K562 (cell line): ENCODE data around the gene SLC22A23. TPM values are rescaled to one million over a fixed set of nuclear protein-coding genes. Genes with fewer than 3 reads are reported as not detected.

Source experiments
- ARID1B ChIP-seq: fragments of 450-650 bp; IDR thresholded peaks from 2 replicates; pipeline ENCODE4 v1.6.1; 2016; ENCODE audit warnings: antibody characterized with exemption, mild to moderate bottlenecking, inconsistent platforms
- ARID2 ChIP-seq: fragments of 450-650 bp; IDR thresholded peaks from 2 replicates; pipeline ENCODE4 v1.6.1; 2017; ENCODE audit warnings: antibody characterized with exemption, mild to moderate bottlenecking
- CAMTA2 ChIP-seq: fragments of 250-450 bp; sonication (Bioruptor Pico); conservative IDR thresholded peaks from 2 replicates; pipeline ENCODE4 v1.5.1; 2022
- CBX8 ChIP-seq: fragments of 200-600 bp; sonication (generic); IDR thresholded peaks from 2 replicates; pipeline ENCODE4 v1.6.1; 2012; ENCODE audit warnings: borderline replicate concordance, mixed run types, low read depth, mild to moderate bottlenecking, moderate library complexity, mixed read lengths, low read length, control low read depth, inconsistent platforms; ENCODE audit not compliant: poor library complexity, severe bottlenecking; ENCODE audit errors: extremely low read depth
- ETV5 ChIP-seq: sonication (generic); formaldehyde crosslinking; IDR thresholded peaks from 2 replicates; pipeline ENCODE4 v1.4.0; 2020; ENCODE audit warnings: low read depth, mild to moderate bottlenecking, missing genetic modification reagents
- HEY1 ChIP-seq: fragments of 250-450 bp; sonication (Bioruptor Pico); IDR thresholded peaks from 2 replicates; pipeline ENCODE4 v1.5.0; 2020; ENCODE audit warnings: mild to moderate bottlenecking, moderate library complexity, borderline replicate concordance
- MYBL2 ChIP-seq, 2 experiments: fragments of 450-650 bp in 1 of 2; sonication (generic) in 1 of 2; formaldehyde crosslinking in 1 of 2; IDR thresholded peaks; 2 replicates each; pipeline versions ENCODE4 v1.6.1 to v1.8.1; 2017 to 2022; ENCODE audit warnings: borderline replicate concordance in 1 of 2, inconsistent platforms in 1 of 2, low read depth in 1 of 2, mild to moderate bottlenecking in 1 of 2, missing genetic modification reagents in 1 of 2, moderate library complexity in 1 of 2
- POLR2AphosphoS5 ChIP-seq: IDR thresholded peaks from 2 replicates; pipeline ENCODE4 v1.6.1; 2011; ENCODE audit warnings: mild to moderate bottlenecking, low read depth, low read length, moderate library complexity; ENCODE audit not compliant: control insufficient read depth, insufficient read depth
- POLR2H ChIP-seq: IDR thresholded peaks from 2 replicates; pipeline ENCODE4 v1.6.1; 2016; ENCODE audit warnings: missing genetic modification characterization, low read depth, mild to moderate bottlenecking, control low read depth, missing compliant biosample characterization, moderate library complexity
- RBM22 ChIP-seq: fragments of 200-400 bp; formaldehyde crosslinking; IDR thresholded peaks from 2 replicates; pipeline ENCODE4 v1.6.1; 2018; ENCODE audit warnings: low read length, low read depth; ENCODE audit not compliant: poor library complexity, severe bottlenecking
- TBL1XR1 ChIP-seq, 2 experiments: IDR thresholded peaks; 2 replicates each; pipeline ENCODE4 v1.6.1; 2012; ENCODE audit warnings: improper control_type of control experiment in 2 of 2, low read length in 2 of 2, mild to moderate bottlenecking in 1 of 2
- TCF7L2 ChIP-seq: fragments of 150-350 bp; IDR thresholded peaks from 2 replicates; pipeline ENCODE4 v1.6.1; 2016; ENCODE audit warnings: low read depth, mild to moderate bottlenecking, low read length, moderate library complexity
- ZC3H11A ChIP-seq: IDR thresholded peaks from 2 replicates; pipeline ENCODE4 v1.6.1; 2012; ENCODE audit warnings: low read depth, low read length, improper control_type of control experiment
- ZNF224 ChIP-seq: sonication (generic); formaldehyde crosslinking; IDR thresholded peaks from 2 replicates; pipeline ENCODE4 v1.8.0; 2022; ENCODE audit warnings: mild to moderate bottlenecking, missing genetic modification reagents
- ZNF407 ChIP-seq: fragments of 450-650 bp; IDR thresholded peaks from 2 replicates; pipeline ENCODE4 v1.6.1; 2016; ENCODE audit warnings: low read depth
- ZNF408 ChIP-seq: fragments of 250-450 bp; sonication (Bioruptor Pico); IDR thresholded peaks from 2 replicates; pipeline ENCODE4 v1.4.0; 2020; ENCODE audit warnings: low read depth, mild to moderate bottlenecking, moderate library complexity
- ZNF699 ChIP-seq: fragments of 250-450 bp; sonication (Bioruptor Pico); IDR thresholded peaks from 2 replicates; pipeline ENCODE4 v1.8.0; 2021; ENCODE audit warnings: mild to moderate bottlenecking, moderate library complexity; ENCODE audit not compliant: insufficient replicate concordance
- polyA plus RNA-seq, 8 experiments: library from polyadenylated mRNA; depleted of rRNA in 4 of 8; stranded (reverse) in 5 of 8; unstranded in 3 of 8; fragments of >200 nt; fragmentation: Nextera tagmentation in 2 of 8; fragmentation: Illumina TruSeq in 1 of 8; extraction: Ambion mirVana in 2 of 8; extraction: Trizol in 1 of 8; gene quantifications; 2 replicates each; pipeline versions ENCODE4 v1.2.1 to v1.2.3, GENCODE V29; 2011 to 2014; ENCODE audit warnings: inconsistent platforms in 1 of 8, missing spikeins in 1 of 8
- total RNA-seq, 7 experiments: library from RNA; depleted of rRNA in 6 of 7; stranded (reverse); fragments of >200 nt in 6 of 7; fragmentation: Illumina TruSeq in 2 of 7; extraction: Trizol in 2 of 7; gene quantifications; 2 replicates each; pipeline versions ENCODE4 v1.2.1 to v1.2.3, GENCODE V29; 2011 to 2021; ENCODE audit warnings: low replicate concordance in 1 of 7
- TF ChIP-seq, protein P1 (sequence below), 2 experiments: fragments of 250-450 bp in 1 of 2; fragments of 450-650 bp in 1 of 2; sonication (Bioruptor Pico) in 1 of 2; IDR thresholded peaks; 2 replicates each; pipeline versions ENCODE4 v1.6.1 to v1.8.0; 2016 to 2021; ENCODE audit warnings: mild to moderate bottlenecking in 2 of 2, moderate library complexity in 2 of 2, missing compliant biosample characterization in 1 of 2, missing genetic modification characterization in 1 of 2

Gene SLC22A23
- total and polyA plus RNA-seq, 9 of the 15 experiments (the other 6 are each of a cell fraction or from before 2014, with no cell fraction given) = 0.30 to 8.7 (median 2.5) TPM

GRCh38 chr6:3287976-3288707 is 168.7 kb downstream of the SLC22A23 start (continued):
- TF ChIP-seq CBX8 (no peak), ARID2 (no peak), POLR2AphosphoS5 (peak; percentile 99), ZNF224 (CRISPR knock-in tag) (no peak), TBL1XR1 (IDR thresholded peaks at IDR 0.05; ENCODE audit: low read length in 2 of 2) (peak; percentile 91 to 95; a peak in 3 of 4 replicates), RBM22 (no peak), ZC3H11A (no peak), ZNF408 (no peak), TCF7L2 (no peak), ARID1B (peak; percentile 99), MYBL2 (IDR thresholded peaks at IDR 0.05; ENCODE audit: low read depth) (no peak), MYBL2 (CRISPR knock-in tag; IDR thresholded peaks at IDR 0.05; ENCODE audit: borderline replicate concordance) (no peak), CAMTA2 (CRISPR knock-in tag) (no peak), HEY1 (CRISPR knock-in tag) (no peak), ETV5 (peak; percentile 64; the same call in 1 of the 2 replicates), ZNF407 (no peak), POLR2H (no peak), ZNF699 (CRISPR knock-in tag) (no peak)
- TF ChIP-seq, protein P1, sequence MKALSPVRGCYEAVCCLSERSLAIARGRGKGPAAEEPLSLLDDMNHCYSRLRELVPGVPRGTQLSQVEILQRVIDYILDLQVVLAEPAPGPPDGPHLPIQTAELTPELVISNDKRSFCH (CRISPR knock-in tag; IDR thresholded peaks at IDR 0.05) = no peak
- TF ChIP-seq, protein P1 (tag; IDR thresholded peaks at IDR 0.05) = peak; percentile 66; the same call in 1 of the 2 replicates
